H1 (cell line): ENCODE data around the gene CEACAM21. TPM values are rescaled to one million over a fixed set of nuclear protein-coding genes. Genes with fewer than 3 reads are reported as not detected.

Source experiments
- CTCF ChIA-PET: fragments of 300-600 bp; sonication (Branson Sonifier 250); formaldehyde crosslinking; loops from one replicate; lab custom pipeline; 2021; ENCODE audit not compliant: partially characterized antibody; lab: Charles Lee
- POLR2A ChIA-PET: fragments of 300-600 bp; sonication (Branson Sonifier 250); formaldehyde crosslinking; loops from one replicate; lab custom pipeline; 2021; ENCODE audit warnings: inconsistent platforms; ENCODE audit not compliant: partially characterized antibody; lab: Charles Lee
- DNase-seq, 2 experiments: peaks; one replicate each; pipeline versions ENCODE4 v3.0.0 to v3.0.0-alpha.2; 2010 to 2022; ENCODE audit warnings: low spot score in 2 of 2, low read depth in 1 of 2, mixed read lengths in 1 of 2
- FAIRE-seq: peaks from 2 replicates; lab custom pipeline; 2011; peaks lifted over from hg19 to GRCh38; lab: Jason Lieb, UNC
- H2AFZ ChIP-seq: 2 replicates; pipeline ENCODE4 v1.8.1; 2012; ENCODE audit warnings: low read length, inconsistent platforms
- H2AK5ac ChIP-seq: 2 replicates; pipeline ENCODE4 v1.6.1; 2013; ENCODE audit warnings: low read depth, low read length
- H2BK120ac ChIP-seq: replicated peaks from 2 replicates; pipeline ENCODE3; 2013; ENCODE audit warnings: low read depth, low read length, inconsistent platforms
- H2BK12ac ChIP-seq: 2 replicates; pipeline ENCODE4 v1.6.1; 2013; ENCODE audit warnings: low read depth, low read length
- H2BK15ac ChIP-seq: 2 replicates; pipeline ENCODE4 v1.6.1; 2013; ENCODE audit warnings: low read length
- H2BK20ac ChIP-seq: 2 replicates; pipeline ENCODE4 v1.6.1; 2013; ENCODE audit warnings: low read length
- H2BK5ac ChIP-seq: 2 replicates; pipeline ENCODE4 v1.6.1; 2013; ENCODE audit warnings: low read depth, low read length
- H3K14ac ChIP-seq: 2 replicates; pipeline ENCODE4 v1.6.1; 2013; ENCODE audit warnings: inconsistent platforms; ENCODE audit not compliant: insufficient read length
- H3K18ac ChIP-seq: 2 replicates; pipeline ENCODE4 v1.6.1; 2013; ENCODE audit warnings: low read length; ENCODE audit errors: extremely low read depth
- H3K23ac ChIP-seq: 2 replicates; pipeline ENCODE4 v1.6.1; 2013; ENCODE audit warnings: inconsistent platforms; ENCODE audit not compliant: insufficient read length
- H3K23me2 ChIP-seq: 2 replicates; pipeline ENCODE4 v1.6.1; 2013; ENCODE audit warnings: low read depth, low read length
- H3K27ac ChIP-seq: 2 replicates; pipeline ENCODE4 v1.6.1; 2011; ENCODE audit warnings: low read depth, low read length, inconsistent platforms
- H3K27me3 ChIP-seq, 4 experiments: replicated peaks in 1 of 4; 1 replicate in 1 of 4; 2 replicates in 3 of 4; pipeline versions ENCODE4 v1.6.1 to v1.8.1; 2011 to 2013; ENCODE audit warnings: low read length in 3 of 4, mild to moderate bottlenecking in 3 of 4, inconsistent platforms in 2 of 4, mixed read lengths in 2 of 4, moderate library complexity in 1 of 4; ENCODE audit not compliant: control insufficient read depth in 3 of 4, insufficient read depth in 3 of 4; ENCODE audit errors: extremely low read depth in 1 of 4
- H3K36me3 ChIP-seq, 4 experiments: 2 replicates each; pipeline versions ENCODE4 v1.6.1 to v1.8.1; 2011 to 2013; ENCODE audit warnings: mild to moderate bottlenecking in 4 of 4, low read length in 3 of 4, moderate library complexity in 2 of 4, control low read depth in 1 of 4, inconsistent platforms in 1 of 4; ENCODE audit not compliant: insufficient read depth in 4 of 4, control insufficient read depth in 2 of 4
- H3K4ac ChIP-seq: replicated peaks from 2 replicates; pipeline ENCODE3; 2013; ENCODE audit warnings: low read length, low read depth, mixed read lengths, inconsistent platforms; ENCODE audit not compliant: insufficient read length
- H3K4me1 ChIP-seq, 4 experiments: replicated peaks in 1 of 4; 1 replicate in 1 of 4; 2 replicates in 3 of 4; pipeline versions ENCODE4 v1.6.1 to v1.8.1; 2011 to 2013; ENCODE audit warnings: low read length in 3 of 4, inconsistent platforms in 2 of 4, mixed read lengths in 1 of 4; ENCODE audit not compliant: insufficient read depth in 4 of 4, control insufficient read depth in 3 of 4
- H3K4me2 ChIP-seq, 2 experiments: 2 replicates each; pipeline versions ENCODE4 v1.6.1 to v1.8.1; 2011 to 2013; ENCODE audit warnings: low read depth in 2 of 2, low read length in 2 of 2, control low read depth in 1 of 2, inconsistent platforms in 1 of 2, mild to moderate bottlenecking in 1 of 2; ENCODE audit not compliant: insufficient read depth in 1 of 2
- H3K4me3 ChIP-seq, 4 experiments: fragments of 200-600, 300-600 bp in 1 of 4; sonication (generic), shearing (Covaris generic), sonication (Bioruptor Twin) in 1 of 4; 2 replicates each; pipeline versions ENCODE4 v1.5.1 to v1.8.1; 2011 to 2016; ENCODE audit warnings: low read length in 4 of 4, low read depth in 3 of 4, control low read depth in 2 of 4, inconsistent platforms in 2 of 4, mild to moderate bottlenecking in 2 of 4, mixed read lengths in 1 of 4, moderate library complexity in 1 of 4; ENCODE audit not compliant: insufficient read depth in 2 of 4; ENCODE audit errors: extremely low read depth in 1 of 4
- H3K56ac ChIP-seq: replicated peaks from 2 replicates; pipeline ENCODE3; 2013; ENCODE audit warnings: low read depth, mild to moderate bottlenecking, mixed read lengths, low read length, inconsistent platforms; ENCODE audit not compliant: insufficient read length
- H3K79me1 ChIP-seq: 2 replicates; pipeline ENCODE4 v1.6.1; 2013; ENCODE audit warnings: low read depth, low read length, control low read depth
- H3K79me2 ChIP-seq, 2 experiments: 2 replicates each; pipeline versions ENCODE4 v1.6.1 to v1.8.1; 2012 to 2013; ENCODE audit warnings: low read length in 2 of 2, mild to moderate bottlenecking in 2 of 2, inconsistent platforms in 1 of 2; ENCODE audit not compliant: insufficient read depth in 2 of 2, control insufficient read depth in 1 of 2
- H3K9ac ChIP-seq, 4 experiments: replicated peaks in 1 of 4; 1 replicate in 1 of 4; 2 replicates in 3 of 4; pipeline versions ENCODE4 v1.6.1 to v1.8.1; 2011 to 2013; ENCODE audit warnings: low read depth in 3 of 4, low read length in 3 of 4, control low read depth in 2 of 4, mild to moderate bottlenecking in 2 of 4, moderate library complexity in 2 of 4, inconsistent platforms in 1 of 4; ENCODE audit errors: extremely low read depth in 1 of 4
- H3K9me3 ChIP-seq, 2 experiments: 2 replicates each; pipeline versions ENCODE4 v1.6.1 to v1.8.1; 2012 to 2013; ENCODE audit warnings: mild to moderate bottlenecking in 2 of 2, moderate library complexity in 2 of 2, control low read depth in 1 of 2, inconsistent platforms in 1 of 2, low read depth in 1 of 2, low read length in 1 of 2, mixed read lengths in 1 of 2; ENCODE audit not compliant: insufficient read depth in 2 of 2
- H4K20me1 ChIP-seq, 2 experiments: replicated peaks in 1 of 2; 2 replicates each; pipeline versions ENCODE3 to v1.8.1; 2011 to 2013; ENCODE audit warnings: inconsistent platforms in 2 of 2, low read length in 2 of 2, mild to moderate bottlenecking in 1 of 2; ENCODE audit not compliant: insufficient read depth in 2 of 2, control insufficient read depth in 1 of 2
- H4K5ac ChIP-seq: 2 replicates; pipeline ENCODE4 v1.6.1; 2013; ENCODE audit warnings: low read length, low read depth, mixed read lengths, inconsistent platforms; ENCODE audit not compliant: insufficient read length
- H4K8ac ChIP-seq: 2 replicates; pipeline ENCODE4 v1.8.0; 2013; ENCODE audit warnings: mild to moderate bottlenecking, moderate library complexity, low read length, inconsistent platforms; ENCODE audit not compliant: insufficient read depth; ENCODE audit errors: extremely low read depth
- H4K91ac ChIP-seq: replicated peaks from 2 replicates; pipeline ENCODE3; 2013; ENCODE audit warnings: low read length, mixed read lengths, inconsistent platforms; ENCODE audit not compliant: insufficient read length
- BCL11A ChIP-seq, 2 experiments: IDR thresholded peaks; one replicate each; pipeline ENCODE4 v1.6.1; 2011; ENCODE audit warnings: low read depth in 2 of 2, low read length in 2 of 2, mild to moderate bottlenecking in 2 of 2
- BRCA1 ChIP-seq: IDR thresholded peaks from 2 replicates; pipeline ENCODE4 v1.6.1; 2012; ENCODE audit warnings: low read depth, low read length, improper control_type of control experiment
- CTCF ChIP-seq, 3 experiments: IDR thresholded peaks; 1 replicate in 2 of 3; 2 replicates in 1 of 3; pipeline versions ENCODE4 v1.5.1 to v1.6.1; 2011; ENCODE audit warnings: low read length in 3 of 3, mild to moderate bottlenecking in 3 of 3, inconsistent platforms in 2 of 3, low read depth in 1 of 3, moderate library complexity in 1 of 3; ENCODE audit not compliant: insufficient read depth in 1 of 3; ENCODE audit errors: control extremely low read depth in 1 of 3
- GABPA ChIP-seq: IDR thresholded peaks from 2 replicates; pipeline ENCODE4 v1.6.1; 2011; ENCODE audit warnings: mild to moderate bottlenecking, low read length, moderate library complexity, borderline replicate concordance; ENCODE audit not compliant: insufficient read depth
- HDAC6 ChIP-seq: IDR thresholded peaks from one replicate; pipeline ENCODE4 v1.7.1; 2012; ENCODE audit warnings: low read depth, mild to moderate bottlenecking, inconsistent platforms, low read length, moderate library complexity
- SAP30 ChIP-seq: fragments of 300-600 bp; sonication (generic); IDR thresholded peaks from 2 replicates; pipeline ENCODE4 v1.7.1; 2012; ENCODE audit warnings: low read length, moderate library complexity, mild to moderate bottlenecking, inconsistent platforms; ENCODE audit not compliant: insufficient read depth, insufficient replicate concordance
- SIN3A ChIP-seq, 2 experiments: IDR thresholded peaks in 1 of 2; conservative IDR thresholded peaks in 1 of 2; 2 replicates each; pipeline ENCODE4 v1.6.1; 2011 to 2012; ENCODE audit warnings: low read length in 2 of 2, improper control_type of control experiment in 1 of 2, low read depth in 1 of 2, mild to moderate bottlenecking in 1 of 2
- SUZ12 ChIP-seq: fragments of 200-600 bp; sonication (generic); IDR thresholded peaks from 2 replicates; pipeline ENCODE4 v1.6.1; 2012; ENCODE audit warnings: mild to moderate bottlenecking, inconsistent platforms, low read length, moderate library complexity, mixed read lengths
- TAF7 ChIP-seq: optimal IDR thresholded peaks from 2 replicates; pipeline ENCODE3; 2011; ENCODE audit warnings: low read depth, mild to moderate bottlenecking, inconsistent platforms, low read length, moderate library complexity, borderline replicate concordance
- WGBS, 2 experiments: shearing (Covaris generic) in 1 of 2; methylation state at CpG; one replicate each; pipeline versions ENCODE4 v1.1.6 to v1.1.7; 2013 to 2015; ENCODE audit warnings: low lambda C conversion rate in 2 of 2, mixed read lengths in 2 of 2, inconsistent platforms in 1 of 2, low coverage in 1 of 2, missing lambda C conversion rate in 1 of 2; ENCODE audit not compliant: insufficient replicate concordance in 2 of 2, insufficient coverage in 1 of 2, insufficient read length in 1 of 2; ENCODE audit errors: extremely low coverage in 1 of 2, missing lambda C conversion rate in 1 of 2; 5-methylcytosine and 5-hydroxymethylcytosine counted together
- polyA plus RNA-seq, 7 experiments: library from polyadenylated mRNA; depleted of rRNA in 3 of 7; stranded (reverse) in 5 of 7; unstranded in 2 of 7; fragments of >200 nt in 5 of 7; fragments of 200-250 nt in 2 of 7; gene quantifications; 1 replicate in 5 of 7; 2 replicates in 1 of 7; 4 replicates in 1 of 7; pipeline versions ENCODE4 v1.2.1 to v1.2.3, GENCODE V29; 2011 to 2013; ENCODE audit warnings: missing spikeins in 2 of 7, mixed read lengths in 2 of 7
- total RNA-seq: library from RNA; stranded (reverse); fragmentation: NEBNext Ultra II Directional; extraction: Animal tissue kit (Norgen Biotek cat#: 25700); gene quantifications from 2 replicates; pipeline ENCODE4 v1.2.1, GENCODE V29; 2021

CEACAM21 gene
- total and polyA plus RNA-seq, 2 of the 8 experiments (the other 6 are each of a cell fraction or from before 2014, with no cell fraction given): not detected

DNA sequence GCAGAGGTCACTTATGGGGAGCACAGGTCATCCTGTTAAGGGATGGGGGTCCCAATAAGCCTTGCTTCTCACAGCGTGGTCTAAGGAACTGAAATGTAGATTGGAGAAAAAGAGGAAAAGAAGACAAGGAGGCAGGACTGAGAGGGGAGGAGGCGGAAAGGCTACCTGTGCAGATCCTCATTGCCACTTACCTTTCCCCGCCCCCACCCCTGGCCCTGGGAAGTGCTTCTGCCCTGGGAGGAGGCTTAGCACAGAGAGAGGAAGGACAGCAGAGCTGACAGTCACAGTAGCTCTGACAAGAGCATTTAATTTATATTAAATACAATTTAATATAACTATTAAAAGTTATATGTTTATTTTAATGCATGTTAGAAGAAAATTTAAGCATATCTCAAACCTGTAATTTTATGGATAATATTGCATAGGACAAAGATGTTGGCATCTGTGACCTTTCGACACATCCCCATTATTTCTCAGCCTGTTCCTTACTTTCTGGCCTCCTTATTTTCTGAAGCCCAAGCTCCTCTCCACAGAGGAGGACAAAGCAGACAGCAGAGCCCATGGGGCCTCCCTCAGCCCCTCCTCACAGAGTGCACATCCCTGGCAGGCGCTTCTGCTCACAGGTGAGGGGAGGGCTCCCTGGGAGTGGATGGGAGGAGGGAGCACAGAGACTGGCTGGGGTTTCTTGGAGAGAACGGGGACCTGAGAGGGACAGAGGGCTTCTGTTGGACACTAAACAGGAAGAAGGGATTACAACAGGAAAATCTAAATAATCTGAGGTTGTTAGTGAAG is 23.4 kb downstream of the CEACAM21 start:
- Histone ChIP-seq H3K23me2 (no peaks in the 10 kb centered on the region), H3K4me2 (no peak overlapping the region), H3K4ac (no peak overlapping the region), H2BK20ac (no peak overlapping the region), H4K91ac (no peak overlapping the region), H3K14ac (no peak overlapping the region), H4K8ac (no peak overlapping the region), H4K5ac (no peak overlapping the region), H3K4me3 (no peak overlapping the region), H4K20me1 (peaks cover 0 to 1% of the 10 kb centered on the region in 2 experiments), H3K18ac (no peak overlapping the region), H2BK120ac (no peak overlapping the region), H3K56ac (no peak overlapping the region), H3K27ac (no peak overlapping the region), H2BK5ac (no peak overlapping the region), H2BK15ac (no peak overlapping the region), H2AK5ac (no peak overlapping the region), H3K4me1 (no peaks in the 10 kb centered on the region), H3K79me2 (no peaks in the 10 kb centered on the region), H3K27me3 (no peaks in the 10 kb centered on the region), H3K79me1 (no peaks in the 10 kb centered on the region), H3K23ac (no peak overlapping the region), H3K9ac (no peak overlapping the region), H2AFZ (no peak overlapping the region), H3K9me3 (peaks cover 35 to 47% of the 10 kb centered on the region in 2 experiments), H2BK12ac (no peak overlapping the region), H3K36me3 (no peaks in the 10 kb centered on the region)
- CTCF ChIA-PET: interaction anchor here (0.8 to 2.2 kb wide), 4 partner anchors 25 to 203 kb away, joined by 3 to 5 read pairs (median 4); no protein-coding TSS in a partner anchor
- no peak for DNase-seq
- 50% methylated on average over 6 of the region's 6 CpGs; no CpG with 5 or more reads in 1 of the 2 experiments for WGBS, 2 experiments
- no peak for FAIRE-seq
- POLR2A ChIA-PET: no interaction called here
- no peak for TF ChIP-seq BRCA1
- TF ChIP-seq CTCF (IDR thresholded peaks at IDR 0.05; ENCODE audit: control extremely low read depth in 1 of 3, insufficient read depth in 1 of 3, low read depth in 1 of 3, low read length in 3 of 3): no peak
- TF ChIP-seq SAP30: no peak
- TF ChIP-seq SIN3A (conservative IDR thresholded peaks at IDR 0.05 in 1 of 2, IDR thresholded peaks at IDR 0.05 in 1 of 2; ENCODE audit: low read depth in 1 of 2, low read length in 2 of 2): no peak
- TF ChIP-seq SUZ12: no peak
- no peak for TF ChIP-seq HDAC6
- TF ChIP-seq TAF7: no peak
- TF ChIP-seq BCL11A (IDR thresholded peaks at IDR 0.05; ENCODE audit: low read depth in 2 of 2, low read length in 2 of 2): no peak
- TF ChIP-seq GABPA: no peak
